Vagina (tissue), 2 donors: Measurements from ENCODE around the gene PLAC1.

ENCODE experiments used
- CTCF ChIP-seq, 3 experiments: fragments of 450-650 bp in 2 of 3; fragments of 200-600 bp in 1 of 3; sonication (generic) in 1 of 3; IDR thresholded peaks; one replicate each; pipeline ENCODE4 v1.5.1; 2017 to 2019; ENCODE audit warnings: antibody characterized with exemption in 3 of 3, mild to moderate bottlenecking in 2 of 3, moderate library complexity in 2 of 3
- POLR2A ChIP-seq, 2 donors: fragments of 450-650 bp; IDR thresholded peaks; one replicate each; pipeline ENCODE4 v1.6.1; 2017; ENCODE audit warnings: antibody characterized with exemption in 2 of 2, mild to moderate bottlenecking in 2 of 2, moderate library complexity in 2 of 2
- POLR2AphosphoS5 ChIP-seq, 2 donors: sonication (generic); formaldehyde crosslinking; IDR thresholded peaks; one replicate each; pipeline ENCODE4 v1.9.0; 2017; ENCODE audit warnings: antibody characterized with exemption in 2 of 2, mild to moderate bottlenecking in 2 of 2, low read depth in 1 of 2; ENCODE audit not compliant: insufficient read depth in 1 of 2

GRCh38 chrX:134537179-134537955 lies 120.9 kb downstream of the PLAC1 start:
- TF ChIP-seq CTCF (IDR thresholded peaks at IDR 0.05) (no peak), POLR2A (IDR thresholded peaks at IDR 0.05) (no peak), POLR2AphosphoS5 (IDR thresholded peaks at IDR 0.05; ENCODE audit: insufficient read depth in 1 of 2, low read depth in 1 of 2) (no peak)
